Astrocyte of the cerebellum (primary cell): Measurements from ENCODE around the gene MRPL4.

Experiments
- DNase-seq: peaks from one replicate; pipeline ENCODE4 v3.0.0-alpha.2; 2011; ENCODE audit warnings: low read depth
- H3K4me3 ChIP-seq: 2 replicates; pipeline ENCODE4 v1.5.1; 2011; ENCODE audit warnings: mild to moderate bottlenecking, low read depth, low read length, moderate library complexity
- CTCF ChIP-seq: IDR thresholded peaks from 2 replicates; pipeline ENCODE4 v1.5.1; 2012; ENCODE audit warnings: low read length, low read depth, moderate library complexity, mild to moderate bottlenecking; ENCODE audit errors: missing control alignments
- in situ Hi-C: cut with HindIII; loops from 2 replicates; pipeline ENCODE4 v1.10.0; 2017; ENCODE audit warnings: low sequenced_read_pairs

Gene MRPL4

GRCh38 chr19:10295305-10295846, 43.4 kb downstream of the MRPL4 start:
- TF ChIP-seq CTCF, result no peak
- in situ Hi-C loops, result no loop called here

DNA sequence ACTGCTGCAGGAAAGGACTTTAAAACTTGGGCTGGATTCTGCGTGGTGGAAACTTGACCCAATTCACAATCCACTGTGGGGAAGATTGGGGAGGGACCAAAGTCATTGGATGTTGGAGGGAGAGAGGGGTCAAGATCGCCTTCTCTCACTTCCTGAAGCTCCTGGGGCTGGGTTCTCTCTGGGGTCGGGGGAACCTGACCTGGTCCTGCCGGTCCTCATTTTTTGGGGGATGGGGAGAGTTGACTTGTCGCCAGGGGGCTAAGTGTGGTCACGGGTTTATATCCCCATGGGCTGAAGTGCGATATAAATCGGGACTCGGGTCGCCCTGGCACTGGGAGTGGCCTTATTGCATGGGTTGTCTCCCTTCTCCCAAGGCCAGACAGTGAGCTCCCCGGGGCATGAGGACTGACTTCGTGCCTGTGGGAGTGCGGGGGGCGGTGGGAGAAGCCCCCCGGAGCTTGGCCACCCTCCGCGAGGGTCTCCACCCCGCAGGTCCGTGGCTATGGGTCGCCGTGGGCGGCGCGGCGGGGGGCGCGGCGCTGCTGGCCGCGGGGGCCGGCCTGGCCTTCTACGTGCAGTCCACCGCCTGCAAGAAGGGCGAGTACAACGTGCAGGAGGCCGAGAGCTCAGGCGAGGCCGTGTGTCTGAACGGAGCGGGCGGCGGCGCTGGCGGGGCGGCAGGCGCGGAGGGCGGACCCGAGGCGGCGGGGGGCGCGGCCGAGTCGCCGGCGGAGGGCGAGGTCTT, 44.0 kb downstream of the MRPL4 start:
- H3K4me3 ChIP-seq, result no peak overlapping the region
- no peak for DNase-seq
- TF ChIP-seq CTCF, result no peak
- in situ Hi-C loops, result no loop called here

More at GRCh38 chr19:10295305-10295846, 43.4 kb downstream of the MRPL4 start:
- no peak overlapping the region for H3K4me3 ChIP-seq
- DNase-seq, result no peak

DNA sequence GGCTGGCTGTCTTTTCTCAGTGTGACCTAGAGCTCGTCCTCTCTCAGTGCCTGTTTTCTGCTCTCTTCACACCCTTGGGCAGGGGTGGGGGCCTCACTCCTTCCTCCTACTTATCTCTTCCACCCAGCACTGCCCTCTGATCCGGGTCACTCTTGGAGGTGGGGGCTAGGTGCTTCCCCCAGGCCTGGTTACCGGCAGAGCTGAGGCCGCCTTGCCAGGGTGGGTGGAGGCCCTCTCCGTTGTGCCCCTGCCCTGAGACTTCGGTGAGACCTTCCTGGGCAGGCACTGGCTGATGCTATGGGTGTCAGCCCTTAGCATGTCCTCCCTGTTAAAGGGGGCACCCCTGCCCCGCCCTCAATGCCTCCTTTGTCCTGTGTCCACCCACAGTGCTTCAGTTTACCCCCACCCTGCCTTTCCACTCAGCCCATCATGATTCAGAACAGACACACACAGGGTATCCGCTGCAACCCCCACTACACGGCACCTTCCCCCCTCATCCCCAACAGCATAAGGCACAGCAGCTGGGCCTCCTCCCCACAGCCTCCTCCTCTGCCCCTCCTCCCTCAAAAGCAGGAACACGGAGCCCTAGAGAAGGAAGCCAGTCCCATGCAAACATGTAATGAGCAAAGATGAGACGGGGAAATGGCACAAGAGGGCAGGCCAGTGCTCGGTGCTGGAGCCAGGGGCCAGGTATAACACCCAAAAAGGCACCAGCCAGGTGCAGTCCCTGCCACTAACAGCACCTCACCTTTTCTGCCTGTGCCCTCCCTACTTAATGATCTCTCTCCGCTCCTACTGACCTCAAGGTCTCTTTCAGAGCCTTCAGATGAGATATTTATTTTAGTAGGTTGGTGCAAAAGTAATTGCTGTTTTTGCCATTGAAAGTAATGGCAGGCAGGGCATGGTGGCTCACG, 47.8 kb downstream of the MRPL4 start:
- TF ChIP-seq CTCF, result no peak
- in situ Hi-C loops, result no loop called here
- DNase-seq, result no peak
- H3K4me3 ChIP-seq, result no peak overlapping the region

DNA sequence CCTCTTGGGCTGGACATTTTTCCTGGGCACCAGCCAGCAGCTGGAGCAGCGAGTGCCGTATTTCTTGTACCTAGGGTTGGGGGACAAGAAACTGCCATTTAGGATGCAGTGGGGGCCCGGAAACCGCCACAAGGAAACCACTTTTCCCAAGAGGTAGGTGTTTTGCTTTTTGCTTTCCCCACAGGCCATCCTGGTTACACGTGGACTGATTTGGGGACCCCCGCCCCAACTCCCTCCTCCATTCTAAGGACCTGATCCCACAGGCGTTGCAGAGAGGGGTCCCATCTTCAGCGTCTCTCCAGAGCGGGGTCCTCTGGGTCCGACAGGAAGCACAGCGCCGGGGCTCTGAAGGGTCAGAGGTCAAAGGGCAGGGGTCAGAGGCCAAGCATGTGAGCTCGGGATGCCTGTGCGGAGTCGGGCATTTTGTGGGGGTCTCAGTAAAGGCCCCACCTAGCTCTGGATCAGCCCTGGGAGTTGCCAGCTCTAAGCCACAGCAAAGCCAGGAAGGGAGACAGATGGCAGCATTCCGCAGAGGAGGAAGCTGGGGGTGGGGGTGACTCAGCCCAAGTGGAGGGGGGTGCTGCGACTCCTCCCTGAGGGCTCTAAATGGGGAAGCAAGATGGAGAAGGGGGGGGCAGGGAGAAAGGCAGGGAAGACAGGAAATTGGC, 53.3 kb downstream of the MRPL4 start:
- no peak for TF ChIP-seq CTCF
- H3K4me3 ChIP-seq, result no peak overlapping the region
- in situ Hi-C loops, result no loop called here
- DNase-seq, result no peak

DNA sequence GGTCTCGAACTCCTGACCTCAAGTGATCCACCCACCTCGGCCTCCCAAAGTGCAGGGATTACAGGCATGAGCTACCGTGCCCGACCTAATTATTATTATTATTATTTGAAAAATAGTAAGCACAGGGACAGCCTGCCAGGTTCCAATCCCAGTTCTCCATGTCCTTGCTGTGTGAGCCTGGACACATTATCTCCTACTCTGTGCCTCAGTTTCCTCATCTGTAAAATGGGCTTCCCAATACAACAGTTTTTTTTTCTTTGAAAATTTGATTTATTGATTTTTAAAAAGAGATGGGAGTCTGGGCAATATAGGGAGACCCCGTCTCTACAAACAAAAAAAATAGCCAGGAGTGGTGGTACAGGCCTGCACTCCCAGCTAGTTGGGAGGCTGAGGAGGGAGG, 54.3 kb downstream of the MRPL4 start:
- DNase-seq, result no peak
- H3K4me3 ChIP-seq, result no peak overlapping the region
- no peak for TF ChIP-seq CTCF
- in situ Hi-C loops, result no loop called here

DNA sequence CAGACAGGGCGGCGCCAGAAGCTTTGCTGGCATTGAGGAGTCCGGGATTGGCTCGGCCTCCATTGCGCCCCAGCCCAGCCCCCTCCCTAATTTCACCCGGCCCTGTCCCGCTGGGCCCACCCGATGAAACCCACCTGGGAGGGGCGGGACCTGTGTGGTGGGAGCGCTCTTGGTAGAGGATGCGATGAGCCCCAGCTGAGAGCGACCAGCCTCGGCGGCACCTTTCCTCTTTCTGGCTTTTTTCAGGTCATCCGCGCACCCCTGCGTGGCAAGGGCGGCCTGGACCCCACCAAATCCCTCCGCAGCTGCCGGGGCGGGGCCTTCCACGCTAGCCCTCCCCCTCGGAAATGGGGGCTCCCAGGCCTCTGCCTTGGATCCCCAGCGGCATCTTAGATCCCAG, 57.4 kb downstream of the MRPL4 start, which contains the start of gene ZGLP1:
ZGLP1 (minus strand) TSS at position 393 of the 400 bp plus-strand sequence.
- in situ Hi-C loops, result no loop called here
- no peak for DNase-seq
- TF ChIP-seq CTCF, result no peak
- no peak within 1 kb of the TSS for H3K4me3 ChIP-seq
